Omental fat pad (tissue), 4 donors: ENCODE measurements around the gene PLEKHM3. TPM values are rescaled to one million over a fixed set of nuclear protein-coding genes. Genes with fewer than 3 reads are reported as not detected.

ENCODE experiments used
- ATAC-seq: fragments of 150-250 bp; one replicate; pipeline ENCODE4 v1.9.1; 2016; ENCODE audit warnings: mild to moderate bottlenecking, moderate library complexity; ENCODE audit not compliant: low FRiP score
- DNase-seq: peaks from one replicate; pipeline ENCODE4 v3.0.0-alpha.2; 2019; ENCODE audit warnings: low spot score
- total RNA-seq, 4 donors: library from RNA; depleted of rRNA; stranded (reverse); fragments of >200 nt; gene quantifications; one replicate each; pipeline ENCODE4 v1.1.0, GENCODE V29; 2016
- TF ChIP-seq, protein P1 (sequence below), 3 donors: fragments of 450-650 bp; IDR thresholded peaks; one replicate each; pipeline ENCODE4 v1.5.1; 2016 to 2017; ENCODE audit warnings: antibody characterized with exemption in 3 of 3, mild to moderate bottlenecking in 3 of 3, moderate library complexity in 2 of 3

PLEKHM3 gene
- total RNA-seq, 4 donors from 2014 or later = 14.1 to 31.4 (median 24.2) TPM

- ATAC-seq = no peak
- no peak for DNase-seq
- TF ChIP-seq, protein P1, sequence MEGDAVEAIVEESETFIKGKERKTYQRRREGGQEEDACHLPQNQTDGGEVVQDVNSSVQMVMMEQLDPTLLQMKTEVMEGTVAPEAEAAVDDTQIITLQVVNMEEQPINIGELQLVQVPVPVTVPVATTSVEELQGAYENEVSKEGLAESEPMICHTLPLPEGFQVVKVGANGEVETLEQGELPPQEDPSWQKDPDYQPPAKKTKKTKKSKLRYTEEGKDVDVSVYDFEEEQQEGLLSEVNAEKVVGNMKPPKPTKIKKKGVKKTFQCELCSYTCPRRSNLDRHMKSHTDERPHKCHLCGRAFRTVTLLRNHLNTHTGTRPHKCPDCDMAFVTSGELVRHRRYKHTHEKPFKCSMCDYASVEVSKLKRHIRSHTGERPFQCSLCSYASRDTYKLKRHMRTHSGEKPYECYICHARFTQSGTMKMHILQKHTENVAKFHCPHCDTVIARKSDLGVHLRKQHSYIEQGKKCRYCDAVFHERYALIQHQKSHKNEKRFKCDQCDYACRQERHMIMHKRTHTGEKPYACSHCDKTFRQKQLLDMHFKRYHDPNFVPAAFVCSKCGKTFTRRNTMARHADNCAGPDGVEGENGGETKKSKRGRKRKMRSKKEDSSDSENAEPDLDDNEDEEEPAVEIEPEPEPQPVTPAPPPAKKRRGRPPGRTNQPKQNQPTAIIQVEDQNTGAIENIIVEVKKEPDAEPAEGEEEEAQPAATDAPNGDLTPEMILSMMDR (IDR thresholded peaks at IDR 0.05) = no peak
These were observed 87.5 kb downstream of the PLEKHM3 start for GRCh38 chr2:207937823-207938222.

GRCh38 chr2:207937253-207937652, 88.1 kb downstream of the PLEKHM3 start:
- DNase-seq (no peak), ATAC-seq (no peak)
- TF ChIP-seq, protein P1 (IDR thresholded peaks at IDR 0.05) = no peak

DNA sequence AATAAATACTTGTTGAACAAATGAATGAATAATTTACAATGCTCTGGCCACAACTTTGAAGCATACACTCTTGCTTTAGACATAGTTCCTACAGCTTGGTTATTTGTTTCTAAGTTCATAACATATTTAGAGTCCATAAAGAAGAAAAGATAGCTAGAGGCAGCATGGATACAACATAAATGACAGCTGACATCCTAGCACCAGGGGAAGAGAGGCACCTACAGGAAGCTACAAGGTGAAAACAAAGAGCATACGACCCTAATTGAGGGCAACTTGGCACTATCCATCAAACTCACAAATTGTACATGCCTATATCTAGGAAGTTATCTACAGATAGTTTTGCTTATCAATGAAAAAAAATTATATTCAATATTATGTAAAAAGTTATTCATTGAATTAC, 88.9 kb downstream of the PLEKHM3 start:
- ATAC-seq (no peak), DNase-seq (no peak)
- TF ChIP-seq, protein P1 (IDR thresholded peaks at IDR 0.05) = no peak

DNA sequence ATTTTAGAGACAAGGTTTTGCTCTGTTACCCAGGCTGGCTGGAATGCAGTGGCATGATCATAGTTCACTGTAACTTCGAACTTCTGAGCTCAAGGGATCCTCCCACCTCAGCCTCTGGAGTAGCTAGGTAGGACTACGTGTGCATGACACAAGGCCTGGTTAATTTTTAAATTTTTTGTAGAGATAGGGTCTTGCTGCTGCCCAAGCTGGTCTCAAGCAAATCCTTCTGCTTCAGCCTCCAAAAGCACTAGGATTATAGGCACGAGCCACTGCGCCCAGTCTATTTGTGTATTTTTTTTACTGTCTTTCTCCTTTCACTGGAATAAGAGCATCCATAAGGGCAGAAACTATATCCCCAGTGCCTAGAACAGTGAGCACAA, 89.3 kb downstream of the PLEKHM3 start:
- DNase-seq (no peak), ATAC-seq (no peak)
- TF ChIP-seq, protein P1 (IDR thresholded peaks at IDR 0.05) = no peak

DNA sequence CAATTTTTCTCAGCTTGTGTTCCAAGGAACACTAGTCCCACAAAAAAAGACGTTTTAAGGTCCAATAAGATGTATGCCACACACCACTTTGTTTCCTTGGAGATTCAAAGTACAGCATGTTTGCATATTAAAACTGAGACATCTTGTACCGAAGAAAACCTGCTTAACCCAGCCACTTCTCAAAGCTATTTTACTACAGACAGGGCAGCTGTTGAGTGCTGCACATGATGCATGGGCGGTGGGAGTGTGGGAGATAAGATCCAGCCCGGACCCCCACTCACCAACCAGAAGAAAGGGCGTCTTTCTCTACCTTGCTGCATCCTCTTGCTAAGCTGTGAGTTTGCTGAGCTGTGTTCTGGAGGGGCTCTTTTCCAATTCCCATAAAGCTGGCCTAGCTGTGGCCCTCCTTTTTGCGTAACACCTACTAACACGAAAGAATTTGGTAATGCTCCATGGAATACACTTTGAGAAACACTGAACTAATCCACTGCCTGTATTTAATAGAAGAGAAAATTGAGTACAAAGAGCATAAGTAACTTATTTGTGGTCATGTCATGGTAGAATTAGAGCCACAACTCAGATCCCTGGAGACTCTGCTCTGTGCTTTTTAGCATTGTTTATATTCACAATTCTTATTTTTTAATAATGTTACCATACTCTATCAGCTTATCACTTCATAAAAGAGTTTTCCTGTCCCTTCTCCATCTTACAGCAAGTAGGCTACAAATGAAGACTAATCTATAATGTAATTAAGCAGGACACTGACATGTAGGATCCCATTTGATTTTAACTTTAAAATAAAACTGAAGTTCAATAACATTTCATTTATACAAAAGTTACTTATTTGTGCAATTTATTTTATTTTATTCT, 90.0 kb downstream of the PLEKHM3 start:
- ATAC-seq = no peak
- TF ChIP-seq, protein P1 (IDR thresholded peaks at IDR 0.05) = no peak
- DNase-seq = no peak

- TF ChIP-seq, protein P1 (IDR thresholded peaks at IDR 0.05) = no peak
- ATAC-seq = no peak
- no peak for DNase-seq
These were observed 90.6 kb downstream of the PLEKHM3 start for GRCh38 chr2:207934720-207935119.
